GM18517 (cell line): ENCODE results near the gene CENPT.
A peak's percentile ranks its signal among the peaks of the same experiment; 100 is the strongest.

Experiments used
- ATAC-seq: cut with Tn5 transposase; IDR thresholded peaks from one replicate; pipeline ENCODE4 v1.9.1; 2021; ENCODE audit warnings: mild to moderate bottlenecking, moderate library complexity; ENCODE audit not compliant: unreplicated experiment

CENPT gene

DNA sequence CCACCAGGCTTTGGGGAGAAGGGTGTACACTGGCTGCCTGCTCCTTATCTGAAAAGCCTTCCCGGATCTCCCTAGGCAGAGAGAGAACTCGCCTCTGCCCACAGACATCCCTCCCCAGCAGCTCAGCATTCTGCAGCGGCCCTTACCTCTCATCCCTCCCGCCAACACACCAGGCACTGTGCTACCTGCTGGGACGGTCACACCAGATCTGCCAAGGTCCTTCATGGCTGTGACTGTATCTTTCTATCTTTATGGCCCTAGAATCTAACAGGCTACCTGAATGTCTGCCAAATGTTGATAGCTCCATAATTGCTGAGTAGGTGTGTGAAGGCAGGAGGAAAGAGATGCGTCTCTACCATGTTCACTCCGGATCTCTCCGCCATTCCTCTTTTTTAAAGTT lies 32.9 kb downstream of the CENPT start:
- no peak for ATAC-seq

DNA sequence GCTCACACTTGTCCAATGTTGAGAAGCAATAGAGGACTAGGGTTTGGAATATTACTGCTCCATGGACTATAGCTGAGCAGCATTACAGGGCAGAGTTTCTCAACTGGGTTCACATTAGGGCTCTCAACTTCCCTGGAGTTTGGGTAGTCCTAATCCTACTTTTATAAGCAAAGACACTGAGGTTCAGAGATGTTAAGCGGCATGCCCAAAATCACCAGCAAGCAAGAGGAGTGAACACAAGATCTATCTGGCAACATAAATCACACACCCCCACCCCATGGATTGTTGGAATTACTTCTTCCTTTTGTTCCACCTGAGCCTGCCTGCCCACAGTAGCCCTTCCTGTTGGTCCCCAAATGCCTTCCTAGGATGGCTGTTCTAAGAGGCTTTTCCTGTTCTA lies 35.6 kb downstream of the CENPT start:
- ATAC-seq, result no peak

DNA sequence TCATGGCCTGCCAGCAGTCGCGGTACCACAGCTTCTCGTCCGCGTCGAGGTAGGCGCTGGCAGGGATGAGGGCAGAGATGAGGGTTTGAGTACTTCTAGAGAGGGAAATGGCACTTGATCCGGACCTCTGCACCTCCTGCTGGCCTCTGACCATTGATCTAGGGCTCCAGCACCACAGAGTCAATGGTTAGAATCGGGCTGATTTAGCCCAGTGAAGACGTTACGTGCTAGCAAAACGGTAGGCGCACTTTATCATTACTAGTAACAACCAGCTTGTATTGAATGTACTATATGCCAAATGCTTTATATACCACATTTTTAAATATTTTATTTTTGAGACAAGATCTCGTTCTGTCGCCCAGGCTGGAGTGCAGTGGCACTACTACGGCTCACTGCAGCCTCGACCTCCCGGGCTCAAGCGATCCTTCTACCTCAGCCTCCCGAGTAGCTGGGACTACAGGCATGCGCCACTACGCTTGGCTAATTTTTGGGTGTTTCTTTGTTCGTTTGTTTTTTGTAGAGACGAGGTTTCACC lies 40.3 kb downstream of the CENPT start:
- peak; percentile 4 for ATAC-seq

DNA sequence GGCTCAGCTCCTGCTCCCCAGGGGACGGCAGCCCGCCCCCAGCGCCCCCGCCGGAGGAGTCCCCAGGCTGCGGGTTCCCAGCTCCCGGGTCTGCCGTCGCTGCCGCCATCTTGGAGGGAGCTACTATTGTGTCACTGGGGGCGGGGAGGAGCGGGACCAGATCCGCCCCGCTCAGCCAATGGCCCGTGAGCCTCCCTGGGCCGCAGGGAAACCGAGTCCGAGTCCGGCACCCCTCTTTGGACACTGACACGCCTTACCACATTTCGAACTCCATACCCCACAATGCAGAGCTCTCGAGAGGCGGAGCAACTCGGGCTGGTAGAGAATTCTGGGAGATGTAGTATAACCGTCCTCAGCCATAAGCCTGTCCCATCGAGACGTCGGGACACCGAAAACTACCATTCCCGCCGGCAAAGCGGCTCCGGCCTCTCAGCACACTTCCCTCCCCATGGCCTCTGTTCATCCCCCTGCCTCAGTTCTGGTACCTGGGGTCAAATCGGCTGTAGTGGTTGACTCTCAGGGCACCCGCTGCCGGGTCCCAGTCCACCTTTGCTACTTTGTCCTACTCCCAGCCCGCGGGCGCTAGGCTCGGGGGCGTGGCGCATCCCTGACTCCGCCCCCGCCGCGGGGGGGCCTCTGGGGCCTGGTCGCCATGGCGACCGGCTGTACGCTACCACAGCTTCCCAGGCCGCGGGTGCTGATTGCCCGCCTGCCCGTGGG lies 40.9 kb downstream of the CENPT start, which contains the start of the genes RANBP10 and TSNAXIP1:
TSS of gene RANBP10 (minus strand) at position 133 of the 720 bp plus-strand sequence. CDS start at position 109, 24 bp downstream.
TSS of gene TSNAXIP1 (plus strand) at position 462 of the 720 bp plus-strand sequence. CDS start 261 bp downstream, outside the sequence.
- peak; percentile 97 for ATAC-seq

DNA sequence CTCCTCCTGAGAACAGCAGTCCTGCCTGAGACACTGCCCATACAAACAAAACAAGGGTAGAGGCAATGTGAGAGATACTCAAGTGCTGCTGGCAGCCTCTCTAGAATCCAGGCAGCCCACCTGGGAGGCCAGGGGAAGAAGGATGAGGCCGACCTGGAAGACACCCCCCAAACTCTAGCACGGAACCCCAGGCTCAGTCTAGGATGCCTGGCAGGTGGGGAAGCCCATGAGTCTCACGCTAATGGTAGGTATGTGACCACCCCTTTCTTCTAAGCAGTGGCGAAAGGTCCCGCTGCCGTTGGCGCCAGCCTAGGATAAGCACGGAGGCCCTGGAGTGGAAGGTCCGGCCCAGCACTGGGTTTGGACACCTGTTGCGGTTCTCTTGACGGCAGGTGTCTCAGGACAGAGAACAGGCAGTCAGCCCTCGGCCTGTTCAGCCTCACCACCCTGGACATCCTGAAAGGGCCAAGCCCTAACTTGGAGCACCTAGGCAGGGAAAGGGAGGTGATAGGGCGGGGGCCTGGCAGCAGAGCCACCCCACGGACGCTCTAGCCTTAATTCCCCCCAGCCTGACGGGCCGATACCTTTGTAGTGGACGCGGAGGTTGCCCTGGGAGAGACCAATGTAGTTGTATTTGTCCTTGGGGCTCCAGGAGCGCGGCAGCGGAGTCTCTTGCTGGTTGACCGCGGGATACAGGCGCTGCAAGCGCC lies 41.6 kb downstream of the CENPT start:
- ATAC-seq, result no peak

DNA sequence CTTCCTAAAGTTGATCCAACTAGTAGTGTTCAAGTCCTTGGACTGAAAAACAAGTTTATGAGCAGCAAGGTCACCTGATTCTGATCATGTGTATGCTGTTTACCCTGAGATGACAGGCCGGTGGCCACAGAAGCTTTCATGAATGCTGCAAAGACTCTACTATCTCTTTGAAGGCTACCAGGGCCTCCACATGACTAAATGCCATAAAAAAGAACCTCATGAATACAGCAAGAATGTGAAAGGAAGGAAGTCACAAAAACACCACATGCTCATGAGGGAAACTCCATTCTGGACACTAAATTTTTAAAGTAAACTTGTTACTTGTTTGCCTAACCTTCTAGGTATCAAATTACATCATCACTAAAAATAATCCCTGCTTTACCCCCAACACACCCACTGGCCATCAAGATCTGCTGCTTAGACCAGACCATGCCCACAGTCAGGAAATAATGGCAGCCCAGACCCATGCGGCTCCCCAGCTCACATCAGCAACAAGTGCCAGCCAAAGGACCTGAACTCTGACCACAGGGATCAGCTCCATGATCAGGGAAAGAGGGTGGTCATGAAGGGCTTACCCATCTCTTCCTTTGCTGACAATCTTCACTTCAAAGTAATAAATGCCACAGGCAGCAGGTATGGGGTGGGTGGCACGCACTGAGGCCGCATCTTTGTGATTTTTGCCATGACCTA lies 42.5 kb downstream of the CENPT start:
- no peak for ATAC-seq

DNA sequence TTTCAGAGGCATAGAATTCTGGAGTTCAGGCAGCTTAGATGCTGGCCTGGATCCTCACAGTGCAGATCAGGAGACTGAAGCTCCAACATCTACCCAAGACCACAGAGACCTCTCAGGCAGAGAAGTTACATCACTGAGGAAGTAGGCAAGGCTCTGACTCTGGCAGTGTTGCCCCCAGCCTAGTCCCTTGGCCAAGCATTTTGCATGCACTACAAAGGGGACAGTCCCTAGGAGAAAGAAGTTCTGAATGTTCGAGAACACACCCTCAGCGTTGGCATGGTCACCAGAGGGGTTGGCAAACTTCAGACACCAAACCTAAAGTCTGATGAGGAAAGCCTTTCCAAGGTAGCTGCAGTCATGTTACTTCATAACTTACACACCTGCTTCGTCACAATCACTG lies 43.6 kb downstream of the CENPT start:
- ATAC-seq, result no peak

DNA sequence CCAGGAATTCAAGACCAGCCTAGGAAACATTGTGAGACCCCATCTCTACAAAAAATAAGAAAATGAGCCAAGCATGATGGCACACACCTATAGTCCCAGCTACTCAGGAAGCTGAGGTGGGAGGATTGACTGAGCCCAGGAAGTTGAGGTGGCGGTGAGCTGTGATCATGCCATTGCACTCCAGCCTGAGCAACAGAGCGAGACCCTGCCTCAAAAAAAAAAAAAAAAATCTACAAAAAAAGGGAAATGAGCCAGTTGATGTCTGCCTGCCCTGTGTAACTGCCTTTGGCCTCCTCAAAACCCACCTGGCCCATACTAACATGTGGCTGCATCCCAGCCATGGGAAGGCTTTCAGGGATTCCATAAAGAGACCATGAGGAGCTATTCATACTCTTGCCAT lies 45.6 kb downstream of the CENPT start:
- no peak for ATAC-seq

DNA sequence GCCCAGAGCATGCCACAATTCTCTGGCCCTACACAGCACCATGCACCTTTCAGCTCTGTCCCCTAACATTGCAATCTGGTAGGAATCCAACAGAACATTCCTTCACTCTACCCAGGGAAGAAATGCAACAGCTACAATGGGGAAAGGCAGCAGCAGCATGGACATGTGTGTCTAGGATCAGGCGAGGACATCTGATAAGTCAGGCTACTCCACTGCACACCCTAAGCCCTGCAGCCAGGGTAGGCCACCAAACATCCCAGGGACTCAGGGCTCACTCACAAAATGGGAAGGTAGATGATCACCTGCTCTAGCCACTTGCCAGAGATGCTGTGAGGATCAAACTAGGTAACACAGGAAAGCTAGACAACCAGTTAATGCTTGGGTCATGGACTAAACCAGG lies 46.3 kb downstream of the CENPT start:
- no peak for ATAC-seq

DNA sequence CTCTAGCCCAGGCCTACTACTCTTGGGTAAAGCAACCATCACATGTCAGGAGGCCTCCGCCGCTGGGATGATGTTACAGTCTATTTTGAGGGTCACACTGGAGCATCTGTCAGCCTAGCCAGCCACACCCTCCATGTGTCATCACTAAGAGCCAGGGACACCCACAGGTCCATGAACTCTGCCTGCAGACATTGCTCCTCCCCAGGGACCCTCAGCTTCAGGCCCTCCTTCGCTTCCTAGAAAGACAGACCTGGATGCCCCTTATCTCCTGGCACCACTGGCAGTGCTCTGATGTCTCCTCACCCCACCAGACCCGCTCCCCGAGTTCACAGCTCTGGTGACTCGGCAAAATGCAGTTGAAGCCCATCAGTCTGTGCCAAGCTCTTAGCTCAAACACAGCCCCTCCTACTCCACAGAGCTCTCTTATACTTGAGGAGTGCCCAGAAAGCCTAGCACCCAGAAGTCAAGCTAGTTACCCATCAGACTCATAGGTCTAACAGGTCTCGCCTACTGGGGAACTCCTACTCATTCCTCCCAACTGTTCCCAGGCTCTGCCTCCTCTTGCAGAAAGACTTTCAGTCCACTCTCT lies 47.1 kb downstream of the CENPT start:
- no peak for ATAC-seq

DNA sequence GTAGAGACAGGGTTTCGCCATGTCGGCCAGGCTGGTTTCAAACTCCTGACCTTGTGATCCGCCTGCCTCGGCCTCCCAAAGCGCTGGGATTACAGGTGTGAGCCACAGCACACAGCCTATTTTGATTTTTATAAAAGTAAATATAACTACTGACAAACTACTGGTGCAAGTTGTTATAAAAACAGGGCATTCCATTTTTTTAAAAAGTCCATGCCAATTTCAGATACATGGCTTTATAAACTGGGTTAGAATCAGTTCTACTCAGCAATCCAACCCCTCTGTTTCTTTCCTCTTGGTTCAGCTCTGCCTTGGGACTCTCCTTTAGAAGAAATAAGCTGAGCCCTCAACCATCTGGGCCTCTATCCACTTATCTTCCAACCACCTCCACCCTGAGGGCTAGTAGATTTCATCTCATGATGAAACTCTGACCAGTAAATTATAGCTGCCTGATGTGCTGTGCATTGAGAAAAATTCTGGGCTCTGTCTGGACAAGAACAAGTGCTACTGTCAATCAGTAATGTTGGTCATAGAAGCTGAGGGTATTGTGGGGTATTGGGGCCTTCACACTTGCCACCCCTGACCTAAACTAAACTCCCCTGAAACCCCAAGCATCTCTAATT lies 51.3 kb downstream of the CENPT start:
- ATAC-seq, result no peak

DNA sequence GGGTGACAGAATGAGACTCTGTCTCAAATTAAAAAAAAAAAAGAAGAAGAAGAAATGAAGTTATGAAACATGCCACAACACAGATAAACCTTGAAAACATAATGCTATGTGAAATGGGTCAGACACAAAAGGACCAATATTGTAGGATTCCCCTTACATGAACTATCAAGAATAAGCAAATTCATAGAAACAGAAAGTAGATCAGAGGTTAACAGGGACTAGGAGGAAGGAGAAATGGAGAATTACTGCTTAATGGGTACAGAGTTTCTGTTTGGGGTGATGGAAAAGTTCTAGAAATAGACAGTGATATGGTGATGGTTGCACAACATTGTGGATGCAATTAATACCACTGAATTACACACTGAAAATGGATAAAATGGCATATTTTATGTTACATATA lies 57.4 kb downstream of the CENPT start:
- ATAC-seq, result no peak

DNA sequence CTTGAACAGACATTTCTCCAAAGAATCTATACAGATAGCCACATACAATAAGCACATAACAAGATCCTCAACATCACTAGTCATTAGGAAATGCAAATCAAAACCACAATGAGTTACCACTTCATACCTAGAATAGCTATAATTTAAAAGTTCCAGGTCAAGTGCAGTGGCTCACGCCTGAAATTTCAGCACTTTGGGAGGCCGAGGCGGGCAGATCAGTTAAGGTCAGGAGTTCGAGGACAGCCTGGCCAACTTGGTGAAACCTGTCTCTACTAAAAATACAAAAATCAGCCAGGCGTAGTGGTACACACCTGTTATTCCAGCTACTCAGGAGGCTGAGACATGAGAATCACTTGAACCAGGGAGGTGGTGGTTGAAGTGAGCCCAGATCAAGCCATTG lies 61.0 kb downstream of the CENPT start:
- no peak for ATAC-seq

DNA sequence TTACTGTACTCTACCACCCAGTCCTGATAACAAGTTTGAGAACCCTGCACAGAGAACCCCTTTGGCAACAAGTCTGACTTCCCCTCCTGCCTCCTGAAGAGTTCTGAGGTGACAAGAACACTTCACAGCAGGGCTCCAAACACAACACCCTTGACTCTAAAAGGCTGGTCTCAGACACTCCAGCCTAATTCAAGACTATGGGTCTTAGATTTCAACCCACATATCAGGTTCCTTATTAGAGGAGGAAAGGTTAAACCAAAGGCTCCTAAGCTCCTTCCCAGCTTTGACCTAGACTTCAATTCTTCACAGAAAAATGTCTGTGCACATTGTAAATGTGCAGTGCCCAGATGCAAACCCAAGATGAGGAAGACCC lies 64.2 kb downstream of the CENPT start:
- ATAC-seq, result no peak

DNA sequence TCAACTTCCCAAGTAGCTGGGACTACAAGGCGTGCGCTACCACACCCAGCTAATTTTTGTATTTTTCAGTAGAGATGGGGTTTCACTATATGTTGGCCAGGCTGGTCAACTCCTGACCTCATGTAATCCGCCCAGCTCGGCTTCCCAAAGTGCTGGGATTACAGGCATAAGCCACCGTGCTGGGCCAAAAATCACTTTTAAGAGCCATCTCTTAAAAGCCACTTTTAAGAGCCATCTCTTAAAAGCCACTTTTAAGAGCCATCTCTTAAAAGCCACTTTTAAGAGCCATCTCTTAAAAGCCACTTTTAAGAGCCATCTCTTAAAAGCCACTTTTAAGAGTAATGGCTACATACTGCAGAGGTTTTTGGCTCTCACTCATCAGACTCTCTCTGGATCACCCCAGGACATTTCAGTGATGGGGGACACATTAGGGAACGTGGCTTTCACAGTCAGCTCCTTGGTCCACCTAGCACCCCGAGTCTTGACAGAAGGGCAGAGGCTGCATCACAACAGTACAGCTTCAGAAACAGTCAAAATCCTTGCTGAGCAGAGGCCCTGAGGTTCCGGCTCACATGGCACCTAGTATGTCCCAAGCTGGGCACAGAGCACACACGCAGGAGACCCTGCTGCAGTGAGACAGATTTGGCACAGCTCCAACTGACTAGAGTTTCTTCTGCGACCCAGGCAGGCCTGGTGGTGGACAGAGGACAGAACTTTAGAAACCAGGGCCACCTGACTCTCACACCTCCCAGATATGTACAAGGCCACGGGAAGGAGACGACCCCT lies 64.7 kb downstream of the CENPT start:
- ATAC-seq, result no peak

DNA sequence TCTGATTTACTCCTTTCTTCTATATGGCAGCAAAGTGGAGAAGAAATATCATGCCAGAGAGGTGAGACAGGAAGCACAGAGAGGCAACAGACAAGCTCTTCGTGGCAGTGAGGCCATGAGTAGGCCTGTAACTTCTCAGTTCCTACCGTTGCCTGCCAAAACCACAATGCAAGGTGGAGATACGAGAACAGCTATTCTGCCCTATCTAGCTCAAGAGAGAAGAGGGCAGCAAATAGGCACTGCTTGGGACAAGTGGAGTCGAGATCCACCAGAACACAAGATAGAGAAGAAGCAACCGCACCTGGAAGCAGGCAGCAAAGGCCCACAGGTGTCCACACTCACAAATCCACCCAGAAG lies 66.0 kb downstream of the CENPT start:
- ATAC-seq, result no peak

DNA sequence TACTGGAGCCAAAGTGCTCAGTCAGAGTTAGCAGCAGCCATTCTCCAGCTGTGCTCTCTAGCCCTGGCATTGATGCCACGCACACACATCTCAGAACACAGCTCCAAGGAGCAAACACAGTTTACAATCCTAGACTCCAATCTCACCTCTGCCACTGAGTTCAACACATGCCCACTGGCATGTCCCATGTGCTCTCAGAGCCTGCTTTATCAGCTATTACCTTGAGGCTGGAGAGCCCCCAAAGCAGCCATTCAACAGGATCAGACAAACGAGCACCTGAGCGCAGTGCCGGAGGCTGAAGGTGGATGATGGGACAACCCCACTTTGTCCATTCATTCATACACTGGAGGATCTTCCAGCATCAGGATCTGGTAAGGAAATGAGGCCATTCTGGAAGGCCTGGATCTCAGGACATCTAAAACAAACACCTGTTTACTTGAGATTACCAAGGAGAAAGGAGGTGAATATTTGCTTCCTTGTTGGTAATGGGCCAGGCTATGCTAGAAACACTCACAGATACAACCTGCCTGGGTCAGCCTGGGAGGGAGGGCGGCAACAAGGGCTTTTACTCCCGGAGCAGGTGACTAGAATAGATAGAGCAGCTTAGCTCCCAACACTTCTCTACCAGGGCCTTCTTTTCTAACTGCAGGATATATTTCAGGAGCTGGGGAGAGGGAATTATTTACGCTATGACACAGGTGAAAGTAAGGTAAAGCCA lies 66.5 kb downstream of the CENPT start:
- no peak for ATAC-seq

DNA sequence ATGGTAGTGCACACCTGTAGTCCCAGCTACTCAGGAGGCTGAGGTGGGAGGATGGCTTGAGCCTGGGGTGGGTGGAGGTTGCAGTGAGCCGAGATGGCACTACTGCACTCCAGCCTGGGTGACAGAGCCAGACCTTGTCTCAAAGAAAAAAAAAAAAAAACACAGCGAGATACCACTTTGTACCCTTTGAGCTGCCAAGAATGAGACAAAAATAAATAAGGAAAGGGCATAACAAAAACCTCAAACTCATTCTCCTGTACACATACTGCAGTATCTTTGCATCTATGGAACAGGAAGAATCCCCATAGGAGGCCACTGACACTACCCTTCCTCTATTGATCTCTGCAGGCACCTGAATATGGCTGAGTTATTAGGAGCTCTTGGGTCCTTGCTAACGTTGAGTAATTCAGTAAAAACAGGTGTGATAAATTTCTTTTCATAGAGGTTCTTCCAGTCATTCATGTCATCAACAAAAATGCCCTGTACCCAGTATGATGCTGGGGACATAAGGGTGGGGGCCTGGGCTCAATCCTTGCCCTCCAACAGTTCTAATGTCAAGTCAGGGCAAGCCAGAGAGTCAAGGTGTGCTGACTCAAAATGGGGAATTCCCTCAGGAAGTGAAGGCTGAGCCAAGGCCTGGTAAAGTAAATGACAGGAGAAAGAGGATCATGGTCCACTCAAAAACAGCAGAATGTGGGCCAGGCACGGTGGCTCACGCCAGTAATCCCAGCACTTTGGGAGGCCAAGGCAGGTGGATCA lies 68.1 kb downstream of the CENPT start:
- no peak for ATAC-seq
